Loucy (cell line): Measurements from ENCODE around the gene CCDC82.
A peak's percentile ranks its signal among the peaks of the same experiment; 100 is the strongest.
"Not testable (repeated sequence)": the region's sequence is repeated elsewhere in the genome, so short reads cannot be mapped to it uniquely, and the experiment has no call there.

Source experiments
- H2AFZ ChIP-seq: fragments of 200-600 bp; sonication (generic); 2 replicates; pipeline ENCODE4 v1.6.0; 2016; ENCODE audit warnings: antibody characterized with exemption, mild to moderate bottlenecking, low read length, moderate library complexity
- H3F3A ChIP-seq: fragments of 200-600 bp; 2 replicates; pipeline ENCODE4 v1.6.0; 2016; ENCODE audit warnings: antibody characterized with exemption, low read depth, mild to moderate bottlenecking
- H3K27me3 ChIP-seq: fragments of 200-600 bp; sonication (generic); 2 replicates; pipeline ENCODE4 v1.6.1; 2014; ENCODE audit warnings: low read length, mild to moderate bottlenecking; ENCODE audit not compliant: insufficient read depth, poor library complexity, severe bottlenecking
- H3K36me3 ChIP-seq: fragments of 200-600 bp; sonication (generic); 2 replicates; pipeline ENCODE4 v1.6.1; 2016; ENCODE audit warnings: low read length; ENCODE audit not compliant: insufficient read depth
- H3K4me1 ChIP-seq: fragments of 200-600 bp; sonication (generic); 2 replicates; pipeline ENCODE4 v1.5.1; 2014; ENCODE audit warnings: low read length, mild to moderate bottlenecking; ENCODE audit not compliant: insufficient read depth, poor library complexity, severe bottlenecking
- H3K4me2 ChIP-seq: fragments of 200-600 bp; sonication (generic); 2 replicates; pipeline ENCODE4 v1.6.0; 2014; ENCODE audit warnings: antibody characterized with exemption, low read length, low read depth, mild to moderate bottlenecking; ENCODE audit not compliant: poor library complexity, severe bottlenecking
- H3K4me3 ChIP-seq: fragments of 200-600 bp; sonication (generic); 2 replicates; pipeline ENCODE4 v1.5.1; 2014; ENCODE audit warnings: low read length, mild to moderate bottlenecking, mixed read lengths; ENCODE audit not compliant: poor library complexity, severe bottlenecking
- H3K79me2 ChIP-seq: fragments of 200-600 bp; sonication (generic); 2 replicates; pipeline ENCODE4 v1.6.1; 2014; ENCODE audit warnings: low read length; ENCODE audit not compliant: insufficient read depth
- H3K9ac ChIP-seq: fragments of 200-600 bp; sonication (generic); 2 replicates; pipeline ENCODE4 v1.6.0; 2014; ENCODE audit warnings: mild to moderate bottlenecking, low read depth, low read length, moderate library complexity; ENCODE audit not compliant: poor library complexity, severe bottlenecking
- H3K9me2 ChIP-seq: fragments of 200-600 bp; sonication (generic); replicated peaks from 2 replicates; pipeline ENCODE4 v1.6.1; 2016; ENCODE audit warnings: low read depth, low read length, mixed read lengths
- H3K9me3 ChIP-seq: fragments of 200-600 bp; sonication (generic); 2 replicates; pipeline ENCODE4 v1.6.1; 2014; ENCODE audit warnings: mild to moderate bottlenecking, antibody characterized with exemption, low read length, low read depth; ENCODE audit not compliant: insufficient read depth
- H4K20me1 ChIP-seq: fragments of 200-600 bp; sonication (generic); 2 replicates; pipeline ENCODE4 v1.6.0; 2014; ENCODE audit warnings: antibody characterized with exemption, low read length, mild to moderate bottlenecking; ENCODE audit not compliant: insufficient read depth, poor library complexity, severe bottlenecking
- CTCF ChIP-seq: fragments of 200-600 bp; sonication (generic); conservative IDR thresholded peaks from 2 replicates; pipeline ENCODE4 v1.5.1; 2014; ENCODE audit warnings: mild to moderate bottlenecking, antibody characterized with exemption, low read length
- EZH2phosphoT487 ChIP-seq: fragments of 200-600 bp; IDR thresholded peaks from 2 replicates; pipeline ENCODE4 v1.6.1; 2018; ENCODE audit warnings: antibody characterized with exemption, mild to moderate bottlenecking, moderate library complexity, borderline replicate concordance

CCDC82 gene

GRCh38 chr11:96413408-96413807, 23.7 kb upstream of the CCDC82 start:
- Histone ChIP-seq H3K27me3 (no peaks in the 10 kb centered on the region), H3K9me2 (no peaks in the 10 kb centered on the region), H3K4me3 (no peak overlapping the region), H3K36me3 (no peaks in the 10 kb centered on the region), H4K20me1 (no peaks in the 10 kb centered on the region), H3K4me2 (no peak overlapping the region), H3F3A (no peaks in the 10 kb centered on the region), H2AFZ (peak overlapping the region; percentile 89), H3K9me3 (no peaks in the 10 kb centered on the region), H3K4me1 (peaks cover 5% of the 10 kb centered on the region), H3K79me2 (no peaks in the 10 kb centered on the region), H3K9ac (no peak overlapping the region)
- TF ChIP-seq CTCF (no peak), EZH2phosphoT487 (no peak)

GRCh38 chr11:96412761-96413381, 23.2 kb upstream of the CCDC82 start:
- no peak overlapping the region for H3K4me3 ChIP-seq
- H3K36me3 ChIP-seq: no peaks in the 10 kb centered on the region
- no peaks in the 10 kb centered on the region for H3K79me2 ChIP-seq
- H4K20me1 ChIP-seq: no peaks in the 10 kb centered on the region
- peak overlapping the region; percentile 89 for H2AFZ ChIP-seq
- H3K9me3 ChIP-seq: no peaks in the 10 kb centered on the region
- peaks cover 5% of the 10 kb centered on the region for H3K4me1 ChIP-seq
- TF ChIP-seq CTCF: no peak
- no peak for TF ChIP-seq EZH2phosphoT487
- no peaks in the 10 kb centered on the region for H3K27me3 ChIP-seq
- H3K9ac ChIP-seq: no peak overlapping the region
- H3K4me2 ChIP-seq: no peak overlapping the region
- no peaks in the 10 kb centered on the region for H3K9me2 ChIP-seq
- H3F3A ChIP-seq: no peaks in the 10 kb centered on the region

GRCh38 chr11:96411412-96411811, 21.7 kb upstream of the CCDC82 start:
- not testable (repeated sequence) for H3K27me3 ChIP-seq, H3K4me3 ChIP-seq, H3K79me2 ChIP-seq, H3K9me3 ChIP-seq, H4K20me1 ChIP-seq, H3F3A ChIP-seq, H3K9me2 ChIP-seq, H3K9ac ChIP-seq, H2AFZ ChIP-seq, H3K36me3 ChIP-seq, H3K4me2 ChIP-seq, H3K4me1 ChIP-seq

- H4K20me1 ChIP-seq: no peaks in the 10 kb centered on the region
- H3K36me3 ChIP-seq: no peaks in the 10 kb centered on the region
- H3K4me3 ChIP-seq: no peak overlapping the region
- H2AFZ ChIP-seq: no peak overlapping the region
- H3K4me2 ChIP-seq: no peak overlapping the region
- no peaks in the 10 kb centered on the region for H3K9me3 ChIP-seq
- TF ChIP-seq CTCF (no peak), EZH2phosphoT487 (no peak)
- H3K27me3 ChIP-seq: no peaks in the 10 kb centered on the region
- no peaks in the 10 kb centered on the region for H3K79me2 ChIP-seq
- H3F3A ChIP-seq: no peaks in the 10 kb centered on the region
- H3K9me2 ChIP-seq: no peaks in the 10 kb centered on the region
- H3K4me1 ChIP-seq: peaks cover 14% of the 10 kb centered on the region
- H3K9ac ChIP-seq: no peak overlapping the region
These were observed 11.0 kb upstream of the CCDC82 start for GRCh38 chr11:96400697-96401096.
